Measurements from ENCODE around the gene TCERG1L. TPM values are rescaled to one million over a fixed set of nuclear protein-coding genes. Genes with fewer than 3 reads are reported as not detected.

Gene TCERG1L
- total RNA-seq, 2 experiments from 2014 or later, result 0.06 TPM; not detected in 1

DNA sequence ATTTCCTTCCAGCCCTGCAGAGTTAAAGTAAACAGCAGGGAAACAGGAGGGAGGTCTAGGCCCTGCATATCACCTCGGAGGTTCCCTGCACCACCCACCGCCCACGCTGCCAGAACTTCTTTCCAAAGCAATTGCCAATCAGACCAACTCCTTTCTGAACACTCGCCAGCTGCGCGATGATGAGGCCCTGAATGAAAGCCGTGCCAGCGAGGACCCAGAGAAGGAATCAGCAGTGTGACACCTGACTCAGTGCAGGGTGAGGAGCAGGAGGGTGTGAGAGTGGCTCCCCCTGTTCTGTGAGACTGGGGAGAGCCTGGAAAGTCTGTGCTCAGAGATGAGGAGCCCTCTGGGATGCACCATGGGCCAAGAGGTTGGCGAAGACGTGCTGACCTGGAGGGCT lies 3.3 kb upstream of the TCERG1L start:
- no peak for TF ChIP-seq CTCF (IDR thresholded peaks at IDR 0.05)
- ChIA-PET CTCF (no interaction called here), POLR2A (no interaction called here)
- H3K9me3 ChIP-seq (ENCODE audit: control insufficient read depth in 1 of 2, insufficient read depth in 1 of 2, low read length in 2 of 2), result peaks cover 0 to 24% of the 10 kb centered on the region in 2 experiments
- no peak overlapping the region for H3K27ac ChIP-seq (ENCODE audit: low read depth in 1 of 2, low read length in 2 of 2)
- no peak for DNase-seq
- no peaks in the 10 kb centered on the region for H3K36me3 ChIP-seq (ENCODE audit: insufficient read depth, low read length)
- Mint-ChIP-seq H3K27me3 (peaks cover 73% of the 10 kb centered on the region), H3K36me3 (ENCODE audit: low read depth) (no peaks in the 10 kb centered on the region), H3K9me3 (no peaks in the 10 kb centered on the region), H3K4me1 (ENCODE audit: low read depth) (peaks cover 12% of the 10 kb centered on the region), H3K4me3 (no peak overlapping the region), H3K27ac (no peak overlapping the region)
- H3K27me3 ChIP-seq (ENCODE audit: control insufficient read depth in 1 of 2, insufficient read depth in 2 of 2, low read length in 2 of 2), result peaks cover 5 to 30% of the 10 kb centered on the region in 2 experiments
- intact Hi-C loops (cut with DNase I, micrococcal nuclease), result no loop called here
- H3K4me1 ChIP-seq (ENCODE audit: insufficient read depth, low read length), result peaks cover 10% of the 10 kb centered on the region
- H3K4me3 ChIP-seq (ENCODE audit: low read length), result no peak overlapping the region
- ATAC-seq (ENCODE audit: poor library complexity), result no peak

- H3K9me3 ChIP-seq (ENCODE audit: control insufficient read depth in 1 of 2, insufficient read depth in 1 of 2, low read length in 2 of 2), result peaks cover 0 to 24% of the 10 kb centered on the region in 2 experiments
- H3K9me3 Mint-ChIP-seq, result no peaks in the 10 kb centered on the region
- H3K27ac Mint-ChIP-seq, result no peak overlapping the region
- H3K27me3 ChIP-seq (ENCODE audit: control insufficient read depth in 1 of 2, insufficient read depth in 2 of 2, low read length in 2 of 2), result peaks cover 7 to 33% of the 10 kb centered on the region in 2 experiments
- intact Hi-C loops (cut with DNase I, micrococcal nuclease), result no loop called here
- no peaks in the 10 kb centered on the region for H3K36me3 Mint-ChIP-seq (ENCODE audit: low read depth)
- CTCF ChIA-PET, result no interaction called here
- H3K27ac ChIP-seq (ENCODE audit: low read depth in 1 of 2, low read length in 2 of 2), result no peak overlapping the region
- no peak for DNase-seq
- POLR2A ChIA-PET, result interaction anchor here (0.6 kb wide), 1 partner anchor 33 kb away, joined by 3 read pairs; no protein-coding TSS in a partner anchor
- peaks cover 10% of the 10 kb centered on the region for H3K4me1 ChIP-seq (ENCODE audit: insufficient read depth, low read length)
- TF ChIP-seq CTCF (IDR thresholded peaks at IDR 0.05), result no peak
- no peak overlapping the region for H3K4me3 ChIP-seq (ENCODE audit: low read length)
- peaks cover 12% of the 10 kb centered on the region for H3K4me1 Mint-ChIP-seq (ENCODE audit: low read depth)
- ATAC-seq (ENCODE audit: poor library complexity), result no peak
- H3K36me3 ChIP-seq (ENCODE audit: insufficient read depth, low read length), result no peaks in the 10 kb centered on the region
- H3K27me3 Mint-ChIP-seq, result peaks cover 71% of the 10 kb centered on the region
- H3K4me3 Mint-ChIP-seq, result no peak overlapping the region
Observed at GRCh38 chr10:131314148-131314547, 2.6 kb upstream of the TCERG1L start.

DNA sequence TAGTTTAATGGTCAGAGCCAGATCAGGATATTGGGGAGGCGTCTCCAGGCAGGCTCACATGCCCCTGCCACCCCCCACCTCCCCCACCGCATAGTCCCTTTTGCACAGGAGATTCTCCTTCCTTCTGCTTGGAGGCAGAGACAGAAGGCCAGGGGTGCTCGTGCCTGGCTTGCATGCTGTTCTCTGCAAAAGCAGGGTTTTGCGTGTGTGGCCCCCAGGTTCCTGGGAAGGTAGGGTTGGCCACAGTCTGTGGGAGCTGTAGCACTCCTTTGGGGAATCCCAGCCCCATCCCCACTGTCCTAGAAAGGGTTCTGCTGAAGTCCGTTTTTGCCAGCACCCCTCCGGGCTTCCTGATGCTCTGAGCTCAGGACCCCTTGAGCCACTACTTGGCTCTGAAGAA lies 1.9 kb upstream of the TCERG1L start:
- no peak for DNase-seq
- intact Hi-C loops (cut with DNase I, micrococcal nuclease), result no loop called here
- Mint-ChIP-seq H3K4me1 (ENCODE audit: low read depth) (peaks cover 12% of the 10 kb centered on the region), H3K9me3 (no peaks in the 10 kb centered on the region), H3K36me3 (ENCODE audit: low read depth) (no peaks in the 10 kb centered on the region), H3K27me3 (peaks cover 70% of the 10 kb centered on the region), H3K27ac (no peak overlapping the region), H3K4me3 (no peak overlapping the region)
- Histone ChIP-seq H3K9me3 (ENCODE audit: control insufficient read depth in 1 of 2, insufficient read depth in 1 of 2, low read length in 2 of 2) (peaks cover 0 to 20% of the 10 kb centered on the region in 2 experiments), H3K4me3 (ENCODE audit: low read length) (no peak overlapping the region), H3K27me3 (ENCODE audit: control insufficient read depth in 1 of 2, insufficient read depth in 2 of 2, low read length in 2 of 2) (peaks cover 12 to 41% of the 10 kb centered on the region in 2 experiments), H3K4me1 (ENCODE audit: insufficient read depth, low read length) (peaks cover 10% of the 10 kb centered on the region), H3K36me3 (ENCODE audit: insufficient read depth, low read length) (no peaks in the 10 kb centered on the region), H3K27ac (ENCODE audit: low read depth in 1 of 2, low read length in 2 of 2) (no peak overlapping the region)
- ChIA-PET CTCF (no interaction called here), POLR2A (interaction anchor here (0.6 kb wide), 1 partner anchor 34 kb away, joined by 3 read pairs; no protein-coding TSS in a partner anchor)
- TF ChIP-seq CTCF (IDR thresholded peaks at IDR 0.05), result no peak
- no peak for ATAC-seq (ENCODE audit: poor library complexity)

Data from CD4-positive, alpha-beta T cell (primary cell).